Chondrocyte (in vitro differentiated cells): ENCODE data around the gene TSTD1. TPM values are rescaled to one million over a fixed set of nuclear protein-coding genes. Genes with fewer than 3 reads are reported as not detected.

Source experiments
- DNase-seq: peaks from one replicate; pipeline ENCODE4 v3.0.0; 2021; ENCODE audit warnings: mixed read lengths, low spot score
- H3K27ac Mint-ChIP-seq: one replicate; pipeline ENCODE4 v1.8.0; 2021; ENCODE audit warnings: mild to moderate bottlenecking, moderate library complexity, mixed read lengths; ENCODE audit not compliant: unreplicated experiment
- H3K27me3 Mint-ChIP-seq: 2 replicates; pipeline ENCODE4 v1.8.0; 2021; ENCODE audit warnings: low read depth, mixed read lengths
- H3K36me3 Mint-ChIP-seq: 2 replicates; pipeline ENCODE4 v1.8.0; 2021; ENCODE audit warnings: low read depth, mixed read lengths
- H3K4me1 Mint-ChIP-seq: 2 replicates; pipeline ENCODE4 v1.8.0; 2021; ENCODE audit warnings: low read depth, mild to moderate bottlenecking, mixed read lengths
- H3K4me3 Mint-ChIP-seq: one replicate; pipeline ENCODE4 v1.8.0; 2021; ENCODE audit warnings: mild to moderate bottlenecking, moderate library complexity, mixed read lengths; ENCODE audit not compliant: unreplicated experiment
- H3K9me3 Mint-ChIP-seq: 2 replicates; pipeline ENCODE4 v1.8.0; 2021; ENCODE audit warnings: low read depth, mixed read lengths
- total RNA-seq: library from RNA; stranded (reverse); gene quantifications from 3 replicates; pipeline ENCODE4 v1.2.1, GENCODE V29; 2021
- TF ChIP-seq, protein P1 (sequence below): fragments of 200-600 bp; sonication (generic); IDR thresholded peaks from 2 replicates; pipeline ENCODE4 v1.5.0; 2021; ENCODE audit warnings: antibody characterized with exemption, mild to moderate bottlenecking, moderate library complexity

TSTD1 gene
- total RNA-seq, 1 donor from 2014 or later = not detected

DNA sequence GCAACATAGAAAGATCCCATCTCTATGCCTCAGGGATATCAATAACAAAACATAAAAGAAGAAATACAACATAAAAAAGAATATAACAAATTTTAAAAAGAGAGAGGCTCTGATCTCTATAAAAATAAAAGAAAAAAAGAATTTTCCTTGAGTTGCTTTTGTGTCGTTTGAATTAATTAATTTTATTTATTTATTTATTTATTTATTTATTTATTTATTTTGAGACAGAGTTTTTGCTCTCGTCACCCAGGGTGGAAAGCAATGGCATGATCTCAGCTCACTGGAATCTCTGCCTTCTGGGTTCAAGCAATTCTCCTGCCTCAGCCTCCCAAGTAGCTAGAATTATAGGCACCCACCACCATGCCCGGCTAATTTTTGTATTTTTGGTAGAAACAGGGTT lies 26.3 kb downstream of the TSTD1 start:
- TF ChIP-seq, protein P1, sequence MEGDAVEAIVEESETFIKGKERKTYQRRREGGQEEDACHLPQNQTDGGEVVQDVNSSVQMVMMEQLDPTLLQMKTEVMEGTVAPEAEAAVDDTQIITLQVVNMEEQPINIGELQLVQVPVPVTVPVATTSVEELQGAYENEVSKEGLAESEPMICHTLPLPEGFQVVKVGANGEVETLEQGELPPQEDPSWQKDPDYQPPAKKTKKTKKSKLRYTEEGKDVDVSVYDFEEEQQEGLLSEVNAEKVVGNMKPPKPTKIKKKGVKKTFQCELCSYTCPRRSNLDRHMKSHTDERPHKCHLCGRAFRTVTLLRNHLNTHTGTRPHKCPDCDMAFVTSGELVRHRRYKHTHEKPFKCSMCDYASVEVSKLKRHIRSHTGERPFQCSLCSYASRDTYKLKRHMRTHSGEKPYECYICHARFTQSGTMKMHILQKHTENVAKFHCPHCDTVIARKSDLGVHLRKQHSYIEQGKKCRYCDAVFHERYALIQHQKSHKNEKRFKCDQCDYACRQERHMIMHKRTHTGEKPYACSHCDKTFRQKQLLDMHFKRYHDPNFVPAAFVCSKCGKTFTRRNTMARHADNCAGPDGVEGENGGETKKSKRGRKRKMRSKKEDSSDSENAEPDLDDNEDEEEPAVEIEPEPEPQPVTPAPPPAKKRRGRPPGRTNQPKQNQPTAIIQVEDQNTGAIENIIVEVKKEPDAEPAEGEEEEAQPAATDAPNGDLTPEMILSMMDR = no peak
- no peak for DNase-seq
- peaks cover 3% of the 10 kb centered on the region for H3K27me3 Mint-ChIP-seq
- no peaks in the 10 kb centered on the region for H3K4me1 Mint-ChIP-seq
- H3K9me3 Mint-ChIP-seq = no peaks in the 10 kb centered on the region
- no peaks in the 10 kb centered on the region for H3K36me3 Mint-ChIP-seq
- no peak overlapping the region for H3K4me3 Mint-ChIP-seq
- H3K27ac Mint-ChIP-seq = no peak overlapping the region

DNA sequence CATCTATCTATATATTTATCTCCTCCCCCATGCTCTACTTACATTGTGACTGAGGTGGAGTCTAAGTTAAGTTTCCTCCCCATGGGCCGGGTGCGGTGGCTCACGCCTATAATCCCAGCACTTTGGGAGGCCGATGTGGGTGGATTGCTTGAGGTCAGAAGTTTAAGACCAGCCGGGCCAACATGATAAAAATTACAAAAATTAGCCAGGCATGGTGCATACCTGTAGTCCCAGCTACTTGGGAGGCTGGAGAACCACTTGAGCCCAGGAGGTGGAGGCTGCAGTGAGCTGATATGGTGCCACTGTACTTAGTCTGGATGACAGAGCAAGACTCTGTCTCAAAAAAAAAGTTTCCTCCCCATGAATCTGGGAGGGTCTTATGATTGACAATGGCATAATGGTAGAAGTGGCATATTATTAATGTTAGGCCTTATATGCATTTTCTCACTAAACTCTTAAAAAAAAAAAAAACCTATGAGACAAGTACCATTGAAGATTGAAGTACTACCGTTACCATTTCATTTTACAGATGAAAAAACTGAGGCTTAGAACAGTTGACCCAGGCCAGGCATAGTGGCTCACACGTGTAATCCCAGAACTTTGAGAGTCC lies 29.1 kb downstream of the TSTD1 start:
- H3K36me3 Mint-ChIP-seq = no peaks in the 10 kb centered on the region
- H3K9me3 Mint-ChIP-seq = no peaks in the 10 kb centered on the region
- no peak overlapping the region for H3K27ac Mint-ChIP-seq
- TF ChIP-seq, protein P1 = no peak
- H3K4me3 Mint-ChIP-seq = no peak overlapping the region
- no peaks in the 10 kb centered on the region for H3K4me1 Mint-ChIP-seq
- H3K27me3 Mint-ChIP-seq = no peaks in the 10 kb centered on the region
- DNase-seq = no peak

DNA sequence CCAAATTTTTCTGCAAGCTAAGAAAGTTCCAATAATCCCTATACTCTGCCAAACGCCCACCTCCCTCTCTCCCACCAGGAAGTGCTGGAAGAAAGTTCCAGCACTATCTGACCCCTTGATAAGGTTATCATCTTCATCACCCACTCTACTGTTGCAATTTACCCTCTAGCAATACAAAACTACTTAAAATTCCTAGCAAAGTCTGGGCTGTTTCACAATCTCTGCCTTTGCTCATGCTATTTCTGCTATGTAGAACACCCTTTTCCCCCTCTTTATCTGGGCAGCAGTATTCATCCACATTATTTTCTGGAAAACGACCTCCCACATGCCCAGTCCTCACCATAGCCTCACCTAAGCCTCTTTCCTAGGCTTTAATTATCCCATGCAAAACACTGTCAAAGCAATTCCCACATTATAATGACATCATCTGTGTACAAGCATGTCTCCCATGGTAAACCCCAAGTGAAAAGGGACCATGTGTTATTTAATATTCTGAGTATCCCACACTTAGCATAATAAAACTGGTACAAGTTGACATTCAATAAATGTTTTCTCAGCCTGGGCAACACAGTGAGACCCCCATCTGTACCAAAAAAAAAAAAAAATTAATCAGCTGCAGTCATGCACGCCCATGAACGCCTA lies 29.8 kb downstream of the TSTD1 start:
- Mint-ChIP-seq H3K27ac (no peak overlapping the region), H3K4me3 (no peak overlapping the region), H3K36me3 (no peaks in the 10 kb centered on the region), H3K27me3 (no peaks in the 10 kb centered on the region), H3K9me3 (no peaks in the 10 kb centered on the region), H3K4me1 (no peaks in the 10 kb centered on the region)
- DNase-seq = no peak
- TF ChIP-seq, protein P1 = no peak

DNA sequence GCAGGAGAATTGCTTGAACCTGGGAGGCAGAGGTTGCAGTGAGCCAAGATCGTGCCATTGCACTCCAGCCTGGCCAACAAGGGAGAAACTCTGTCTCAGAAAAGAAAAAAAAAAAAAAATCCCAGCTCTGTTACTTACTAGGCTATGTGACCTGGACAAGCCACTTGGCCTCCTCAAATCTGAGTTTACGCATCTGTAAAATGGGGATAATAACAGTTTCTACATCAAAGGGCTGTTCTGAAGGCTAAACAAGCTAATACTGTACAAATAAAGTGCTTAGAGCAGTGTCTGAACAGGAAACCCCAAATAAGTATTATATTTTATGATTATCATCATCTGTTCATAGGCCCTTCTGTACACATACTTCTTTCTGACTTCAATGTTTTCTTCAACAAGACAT lies 31.4 kb downstream of the TSTD1 start:
- no peak overlapping the region for H3K27ac Mint-ChIP-seq
- no peaks in the 10 kb centered on the region for H3K9me3 Mint-ChIP-seq
- H3K4me3 Mint-ChIP-seq = no peak overlapping the region
- no peaks in the 10 kb centered on the region for H3K27me3 Mint-ChIP-seq
- DNase-seq = no peak
- no peaks in the 10 kb centered on the region for H3K4me1 Mint-ChIP-seq
- TF ChIP-seq, protein P1 = no peak
- no peaks in the 10 kb centered on the region for H3K36me3 Mint-ChIP-seq

DNA sequence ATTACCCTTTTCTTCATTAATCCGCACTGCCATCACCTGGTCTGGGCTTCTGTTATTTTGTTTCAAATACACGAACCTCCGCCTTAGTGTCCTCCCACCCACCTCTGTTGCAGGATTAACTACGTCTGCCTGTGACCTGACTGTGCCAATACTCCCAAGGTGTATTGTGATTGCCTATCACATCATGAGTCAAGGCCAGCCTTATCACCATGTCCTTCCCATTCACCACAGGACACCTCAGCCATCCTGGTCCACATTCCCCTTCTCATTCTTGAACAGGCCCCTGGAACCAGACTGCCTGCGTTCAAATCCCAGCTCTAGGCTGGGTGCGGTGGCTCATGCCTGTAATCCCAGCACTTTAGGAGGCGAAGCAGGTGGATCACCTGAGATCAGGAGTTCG lies 32.2 kb downstream of the TSTD1 start:
- TF ChIP-seq, protein P1 = no peak
- Mint-ChIP-seq H3K4me3 (no peak overlapping the region), H3K36me3 (no peaks in the 10 kb centered on the region), H3K4me1 (no peaks in the 10 kb centered on the region), H3K27ac (no peak overlapping the region), H3K27me3 (no peaks in the 10 kb centered on the region), H3K9me3 (no peaks in the 10 kb centered on the region)
- no peak for DNase-seq
